ENCODE data around the gene FNDC3A.
"Not testable (repeated sequence)": the region's sequence is repeated elsewhere in the genome, so short reads cannot be mapped to it uniquely, and the experiment has no call there.

Gene FNDC3A

DNA sequence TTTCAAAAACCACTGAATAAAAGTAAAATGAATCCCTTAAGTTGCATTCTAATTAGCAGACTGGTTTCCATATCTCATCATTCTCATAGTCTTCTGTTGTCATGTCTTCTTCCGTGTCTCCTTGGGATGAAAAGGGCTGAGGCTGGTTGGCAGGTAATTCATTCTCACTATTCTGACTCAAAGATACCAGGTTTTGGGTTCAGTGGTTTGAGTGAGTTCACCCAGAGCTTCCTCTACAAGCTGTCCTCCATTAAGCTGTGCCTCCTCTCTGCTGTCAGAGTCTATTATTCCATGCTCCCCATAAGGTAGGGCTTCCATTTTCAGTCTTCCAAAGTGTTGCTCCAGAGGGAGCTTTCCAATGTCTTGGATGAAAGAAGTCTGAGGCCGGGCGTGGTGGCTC is 68.3 kb downstream of the FNDC3A start:
- no peak for DNase-seq

DNA sequence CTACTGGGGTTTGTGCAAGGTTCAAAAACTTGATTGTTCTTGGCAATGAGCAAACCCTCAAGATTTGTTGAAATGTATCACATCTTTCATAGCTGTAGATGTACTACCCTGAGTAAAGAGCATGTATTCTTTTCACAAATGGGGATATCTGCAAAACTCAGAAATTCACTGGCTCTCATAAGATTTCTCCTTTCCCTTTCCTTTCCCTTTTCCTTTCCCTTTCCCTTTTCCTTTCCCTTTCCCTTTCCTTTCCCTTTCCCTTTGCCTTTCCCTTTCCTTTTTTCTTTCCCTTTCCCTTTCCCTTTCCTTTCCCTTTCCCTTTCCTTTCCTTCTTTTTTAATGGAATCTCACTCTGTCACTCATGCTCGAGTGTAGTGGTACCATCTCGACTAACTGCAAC is 69.1 kb downstream of the FNDC3A start:
- DNase-seq, result no peak

DNA sequence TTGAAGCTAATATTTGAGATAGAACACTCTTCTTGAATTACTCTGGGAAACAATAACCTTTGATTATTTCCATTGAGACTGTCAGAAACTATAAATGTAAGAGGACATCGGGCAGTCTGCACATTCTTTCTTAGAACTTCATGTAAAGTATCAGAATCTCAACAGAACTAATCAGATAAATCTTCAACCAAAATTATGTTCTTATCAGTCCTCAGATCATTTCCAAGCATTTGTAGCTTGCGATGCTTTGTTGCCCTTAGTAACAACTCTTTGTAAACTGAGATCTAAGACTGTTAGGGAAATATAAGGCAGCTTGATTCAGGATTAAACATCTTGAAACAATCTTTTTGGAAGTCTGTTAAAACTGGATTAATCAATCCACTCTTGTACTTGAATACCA is 70.3 kb downstream of the FNDC3A start:
- DNase-seq, result no peak

DNA sequence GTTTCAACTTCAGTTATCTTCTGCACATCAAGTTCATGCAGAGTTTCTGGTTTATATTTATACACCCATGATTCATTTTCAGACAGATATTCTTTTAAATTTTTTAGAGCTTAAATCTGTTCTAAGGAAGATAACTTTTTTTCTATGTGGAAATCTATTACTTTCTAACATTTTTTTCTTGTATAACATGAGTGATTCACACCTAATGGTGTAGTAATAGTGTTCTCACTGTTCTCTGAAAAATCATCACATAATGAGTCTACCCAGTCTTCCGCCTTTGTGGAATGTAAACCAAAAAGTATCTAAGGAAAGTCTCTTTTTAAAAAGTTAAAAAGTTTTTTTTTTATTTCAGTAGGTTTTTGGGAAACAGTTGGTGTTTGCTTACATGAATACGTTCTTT is 70.8 kb downstream of the FNDC3A start:
- DNase-seq, result no peak

DNA sequence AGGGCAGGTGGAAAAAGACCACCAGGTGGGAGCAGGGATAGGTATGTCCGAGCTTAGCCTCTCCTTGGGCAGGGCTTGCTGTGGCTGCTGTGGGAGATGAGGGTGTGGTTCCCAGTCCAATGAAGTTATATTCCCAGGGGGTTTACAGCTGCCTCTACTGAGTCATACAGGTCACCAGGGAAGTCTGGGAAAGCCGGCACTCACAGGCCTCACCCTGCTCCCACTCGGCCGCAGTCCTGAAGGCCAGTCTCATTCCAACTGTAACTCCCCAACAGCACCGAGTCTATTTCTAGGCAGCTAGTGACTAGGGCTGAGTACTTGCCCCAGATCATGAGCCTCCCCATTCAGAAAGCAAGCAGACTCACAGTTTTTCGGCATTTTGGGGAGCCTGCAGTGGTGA is 77.1 kb downstream of the FNDC3A start:
- DNase-seq, result no peak

DNA sequence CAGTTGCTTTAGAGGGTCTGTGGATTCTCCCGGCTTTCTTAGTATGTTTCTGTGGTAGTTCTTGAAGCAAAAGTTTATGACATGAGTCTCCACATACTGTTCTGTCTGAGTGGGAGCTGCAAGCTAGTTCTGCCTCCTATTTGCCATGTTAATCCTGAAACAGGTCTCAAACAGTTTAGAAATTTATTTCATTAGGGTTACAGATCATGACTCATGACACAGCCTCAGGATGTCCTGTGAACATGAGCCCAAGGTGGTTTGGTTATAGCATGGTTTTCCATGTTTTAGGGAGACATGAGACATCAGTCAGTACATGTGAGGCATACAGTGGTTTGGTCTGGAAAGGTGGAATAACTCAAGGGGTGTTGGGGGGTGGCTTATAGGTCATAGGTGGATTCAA is 77.5 kb downstream of the FNDC3A start:
- no peak for DNase-seq

DNA sequence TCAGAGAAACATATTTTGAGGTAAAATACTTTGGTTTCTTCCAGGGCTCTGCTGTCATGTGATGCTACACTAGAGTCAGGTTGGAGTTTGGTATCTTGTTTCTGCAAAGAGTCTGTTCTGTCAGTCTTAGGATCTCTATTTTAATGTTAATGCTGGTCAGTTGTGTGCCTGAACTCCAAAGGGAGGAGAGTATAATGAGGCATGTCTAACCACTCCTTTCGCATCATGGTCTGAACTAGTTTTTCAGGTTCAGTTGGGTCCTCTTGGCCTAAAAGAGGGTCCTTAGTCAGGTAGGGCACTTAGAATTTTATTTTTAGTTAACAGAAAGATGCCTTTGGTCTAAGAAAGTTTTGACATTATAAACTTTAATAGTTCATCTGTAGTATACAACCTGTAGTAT is 78.2 kb downstream of the FNDC3A start:
- no peak for DNase-seq

DNA sequence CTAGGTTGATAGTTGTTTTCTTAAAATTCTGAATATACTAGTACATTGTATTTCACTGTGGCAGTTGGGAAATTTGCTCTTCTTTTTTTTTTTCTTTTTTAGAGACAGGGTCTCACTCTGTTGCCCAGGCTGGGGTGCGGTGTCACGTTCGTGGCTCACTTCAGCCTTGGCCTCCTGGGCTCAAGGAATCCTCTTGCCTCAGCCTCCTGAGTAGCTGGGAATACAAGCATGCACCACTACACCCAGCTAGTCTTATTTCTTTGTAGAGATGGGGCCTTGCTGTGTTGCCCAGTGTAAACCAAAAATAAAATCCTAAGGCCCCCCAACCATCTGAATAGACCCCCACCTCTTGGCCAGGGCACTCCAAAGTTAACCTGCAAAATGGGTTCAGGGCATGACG is 79.3 kb downstream of the FNDC3A start:
- DNase-seq, result no peak

DNA sequence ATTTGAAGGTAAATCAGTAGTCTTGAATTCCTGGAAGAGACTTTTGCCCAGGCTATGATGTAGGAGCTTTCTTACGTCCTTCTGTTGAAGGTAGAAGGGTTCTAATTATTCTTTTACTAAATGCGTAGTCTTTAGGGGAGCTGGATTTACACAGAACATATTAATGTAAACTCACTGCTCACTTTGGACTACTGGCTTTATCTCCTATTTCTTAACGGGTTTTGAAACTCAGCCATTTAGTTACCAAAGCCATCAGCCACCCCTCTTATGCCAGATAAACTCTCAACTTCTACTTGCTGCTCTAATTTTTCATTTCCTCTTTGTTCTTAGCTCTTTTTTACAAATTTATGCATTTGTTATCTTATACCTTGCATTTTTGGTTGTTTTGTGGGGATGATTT is 81.5 kb downstream of the FNDC3A start:
- DNase-seq, result no peak

DNA sequence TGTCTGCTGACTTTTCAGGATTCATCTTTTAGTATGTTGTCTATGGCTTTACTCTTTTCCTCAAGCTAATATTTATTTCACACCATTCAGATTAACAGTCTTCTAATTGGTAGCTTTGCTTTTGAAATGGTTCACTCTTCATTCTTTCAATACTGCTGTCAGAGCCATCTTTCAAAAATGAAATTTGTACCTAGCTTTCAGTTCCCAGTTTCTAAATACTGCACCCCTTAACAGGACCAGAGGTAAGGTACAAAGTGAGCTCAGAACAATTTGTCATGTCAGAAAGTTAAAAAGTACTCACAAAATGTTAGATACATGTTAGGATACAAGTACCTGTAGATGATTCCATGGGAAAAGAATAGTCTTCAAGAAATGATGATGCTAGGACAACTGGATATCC is 83.0 kb downstream of the FNDC3A start:
- no peak for DNase-seq

DNA sequence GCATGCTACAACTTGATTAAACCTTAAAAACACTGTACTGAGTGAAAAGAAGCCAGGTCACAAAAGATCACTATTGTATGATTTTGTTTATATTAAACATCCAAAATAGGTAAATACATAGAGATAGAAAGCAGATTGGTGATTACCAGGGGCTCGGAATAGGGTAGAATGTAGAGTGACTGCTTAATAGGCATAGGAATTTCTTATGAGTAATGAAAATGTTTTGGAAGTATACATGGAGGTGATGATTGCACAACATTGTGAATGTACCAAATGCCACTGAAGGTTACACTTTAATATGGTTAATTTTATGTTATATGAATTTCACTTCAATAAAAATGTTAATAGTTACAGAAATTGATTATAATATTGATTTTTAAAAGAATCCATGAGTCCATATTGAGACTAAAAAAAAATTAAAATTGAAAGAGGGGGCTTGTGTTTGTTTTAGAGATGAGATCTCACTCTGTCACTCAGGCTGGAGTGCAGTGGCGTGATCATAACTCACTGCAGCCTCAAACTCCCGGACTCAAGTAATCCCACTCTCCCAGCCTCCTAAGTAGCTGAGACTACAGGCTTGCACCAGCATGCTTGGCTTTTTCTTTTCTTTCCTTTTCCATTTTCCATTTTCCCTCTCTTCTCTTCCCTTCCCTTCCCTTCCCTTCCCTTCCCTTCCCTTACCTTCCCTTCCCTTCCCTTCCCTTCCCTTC is 85.1 kb downstream of the FNDC3A start:
- no peak for DNase-seq

DNA sequence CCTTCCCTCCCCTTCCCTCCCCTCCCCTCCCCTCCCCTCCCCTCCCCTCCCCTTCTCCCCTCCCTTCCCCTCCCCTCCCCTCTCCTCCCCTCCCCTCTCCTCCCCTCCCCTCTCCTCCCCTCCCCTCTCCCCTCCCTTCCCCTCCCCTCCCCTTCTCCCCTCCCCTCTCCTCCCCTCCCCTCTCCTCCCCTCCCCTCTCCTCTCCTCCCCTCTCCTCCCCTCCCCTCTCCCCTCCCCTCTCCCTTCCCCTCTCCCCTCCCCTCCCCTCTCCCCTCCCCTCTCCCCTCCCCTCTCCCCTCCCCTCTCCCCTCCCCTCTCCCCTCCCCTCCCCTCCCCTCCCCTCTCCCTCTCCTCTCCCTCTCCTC is 85.7 kb downstream of the FNDC3A start:
- not testable (repeated sequence) for DNase-seq

DNA sequence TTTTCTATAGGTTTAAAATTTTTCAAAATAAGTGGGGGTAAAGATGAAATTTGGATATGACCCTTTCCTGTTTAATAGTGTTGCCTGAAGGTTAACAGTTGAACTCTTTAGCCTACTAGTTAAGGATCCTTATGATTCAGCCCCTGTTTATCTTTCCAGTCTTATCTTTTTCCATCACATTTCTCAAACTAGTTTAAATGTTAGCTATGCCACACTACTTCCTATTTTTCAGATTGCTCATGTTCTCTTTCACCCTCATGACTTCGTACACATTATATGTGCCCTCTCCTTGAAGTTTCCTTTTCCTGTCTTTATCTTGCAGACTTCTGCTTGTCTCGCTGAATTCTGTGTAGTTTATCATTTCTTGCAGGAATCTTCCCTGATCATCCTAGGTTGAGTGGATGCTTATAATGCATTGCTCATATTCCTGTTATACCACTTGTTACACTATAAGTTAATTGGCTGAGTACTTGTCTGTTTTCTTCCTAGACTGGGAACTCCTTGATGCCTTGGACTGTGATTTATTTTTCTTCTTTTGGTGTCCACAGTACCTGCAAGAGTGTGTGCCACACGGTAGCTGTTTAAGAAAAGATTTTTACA is 86.7 kb downstream of the FNDC3A start:
- DNase-seq, result no peak

DNA sequence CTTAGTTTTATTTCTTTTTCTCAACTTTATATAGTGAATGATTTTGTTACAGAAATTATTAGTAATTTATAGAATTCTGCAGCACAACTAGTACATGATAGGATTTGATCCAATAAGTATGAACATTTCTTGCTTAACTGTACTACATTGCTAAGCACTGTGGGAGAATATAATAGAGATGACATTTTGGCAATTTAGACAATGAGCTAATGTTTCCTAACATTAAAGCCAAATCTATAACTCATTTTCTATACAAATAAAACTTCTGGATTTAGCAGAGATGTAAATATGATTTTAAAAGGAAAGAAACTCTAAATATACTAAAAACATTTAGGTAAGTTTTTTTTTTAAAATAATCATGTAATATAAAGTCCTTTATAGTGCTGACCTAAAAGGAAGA is 87.3 kb downstream of the FNDC3A start:
- no peak for DNase-seq

DNA sequence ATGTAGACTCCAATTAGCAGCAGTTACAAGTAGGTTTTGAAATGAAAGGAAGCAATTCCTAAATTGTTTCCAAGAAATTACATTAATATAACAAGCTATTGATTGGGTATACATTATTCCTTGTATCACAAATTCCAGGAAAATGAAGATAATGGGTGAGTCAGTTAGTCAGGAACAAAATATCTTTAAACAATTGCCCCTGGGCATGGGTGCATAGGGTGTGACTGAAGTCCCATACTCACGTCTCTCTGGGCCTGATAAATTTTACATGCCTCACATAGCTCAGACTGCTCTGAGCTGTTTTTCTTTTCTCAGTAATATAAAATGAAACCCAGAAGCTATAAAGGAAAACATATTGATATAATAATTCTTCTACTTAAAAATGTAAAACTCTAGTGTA is 87.8 kb downstream of the FNDC3A start:
- no peak for DNase-seq

DNA sequence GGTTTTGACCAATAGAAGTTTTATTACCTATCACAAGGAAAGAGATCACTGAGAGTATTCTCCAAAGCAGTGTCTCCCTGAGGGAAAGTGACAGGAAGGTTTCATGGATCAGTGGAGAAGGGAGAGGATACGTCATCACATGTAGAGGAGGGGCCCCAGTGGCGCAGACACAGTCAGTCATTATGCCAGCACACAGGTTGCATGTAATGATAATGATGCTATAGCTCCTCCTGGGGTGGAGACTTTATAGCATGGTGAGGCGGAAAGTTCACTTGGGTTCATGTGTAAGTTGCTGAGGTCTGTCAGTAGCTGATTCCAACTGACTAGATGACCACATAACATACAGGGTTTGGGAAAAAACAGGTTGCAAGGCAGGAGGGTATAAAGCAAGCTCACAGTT is 88.8 kb downstream of the FNDC3A start:
- DNase-seq, result no peak

DNA sequence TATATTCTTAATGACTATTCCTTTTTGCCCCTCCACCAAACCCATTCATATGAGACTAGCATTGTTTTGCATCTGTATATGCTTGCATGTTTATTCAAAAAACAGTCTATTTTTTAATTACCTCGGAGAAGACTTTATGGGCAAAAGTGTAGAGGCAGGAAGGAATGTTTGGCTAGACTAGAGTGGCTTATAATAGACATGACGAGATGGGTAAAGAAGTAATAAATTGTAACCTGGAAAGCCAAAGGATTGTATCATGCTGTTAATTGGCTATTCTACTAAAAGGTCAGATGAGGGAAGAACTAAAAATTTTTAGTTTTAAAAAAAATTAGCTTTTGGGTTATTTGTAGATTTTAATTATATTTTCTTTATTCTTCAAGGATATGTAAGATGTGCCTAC is 91.1 kb downstream of the FNDC3A start:
- DNase-seq, result no peak

DNA sequence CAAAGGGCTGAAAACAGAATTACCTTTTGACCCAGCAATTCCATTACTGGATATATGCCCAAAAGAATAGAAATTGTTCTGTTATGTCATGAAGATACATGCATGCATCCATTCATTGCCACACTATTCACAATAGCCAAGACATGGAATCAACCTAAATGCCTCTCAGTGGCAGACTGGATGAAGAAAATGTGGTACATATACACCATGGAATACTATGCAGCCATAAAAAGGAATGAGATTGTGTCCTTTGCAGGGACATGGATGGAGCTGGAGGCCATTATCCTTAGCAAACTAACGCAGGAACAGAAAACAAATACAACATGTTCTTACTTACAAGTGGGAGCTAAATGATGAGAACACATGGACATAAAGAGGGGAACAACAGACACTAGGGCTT is 92.8 kb downstream of the FNDC3A start:
- DNase-seq, result not testable (repeated sequence)

DNA sequence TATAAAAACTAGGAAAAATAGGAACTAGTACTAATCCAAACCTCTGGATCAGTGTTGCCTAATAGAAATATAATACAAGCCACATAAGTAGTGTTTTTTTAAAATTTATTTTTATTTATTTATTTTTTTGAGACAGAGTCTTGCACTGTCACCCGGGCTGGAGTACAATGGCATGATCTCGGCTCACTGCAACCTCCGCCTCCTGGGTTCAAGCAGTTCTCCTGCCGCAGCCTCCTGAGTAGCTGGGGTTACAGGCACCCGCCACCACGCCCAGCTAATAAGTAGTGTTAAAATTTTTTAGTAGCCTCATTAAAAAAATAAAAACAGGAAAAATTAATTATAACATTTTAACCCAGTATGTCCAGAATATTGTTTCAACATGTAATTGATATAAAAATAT is 94.3 kb downstream of the FNDC3A start:
- DNase-seq, result not testable (repeated sequence)

DNA sequence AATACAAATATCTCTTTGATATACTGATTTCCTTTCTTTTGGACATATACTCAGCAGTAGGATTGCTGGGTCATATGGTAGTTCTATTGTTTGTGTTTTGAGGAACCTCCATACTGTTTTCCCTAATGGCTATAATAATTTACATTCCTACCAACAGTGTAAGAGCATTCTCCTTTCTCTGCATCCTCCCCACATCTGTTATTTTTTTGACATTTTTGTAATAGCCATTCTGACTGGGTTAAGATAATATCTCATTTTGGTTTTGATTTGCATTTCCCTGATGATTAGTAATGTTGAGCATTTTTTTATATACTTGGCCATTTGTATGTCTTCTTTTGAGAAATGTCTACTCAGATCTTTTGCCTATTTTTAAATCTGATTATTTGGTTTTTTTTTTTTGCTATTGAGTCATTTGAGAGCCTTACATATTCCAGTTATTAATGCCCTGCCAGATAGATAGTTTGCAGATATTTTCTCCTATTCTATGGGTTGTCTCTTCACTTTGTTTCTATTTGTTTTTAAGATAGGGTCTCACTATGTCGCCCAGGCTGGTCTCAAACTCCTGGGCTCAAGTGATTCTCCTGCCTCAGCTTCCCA is 95.7 kb downstream of the FNDC3A start:
- DNase-seq, result no peak

DNA sequence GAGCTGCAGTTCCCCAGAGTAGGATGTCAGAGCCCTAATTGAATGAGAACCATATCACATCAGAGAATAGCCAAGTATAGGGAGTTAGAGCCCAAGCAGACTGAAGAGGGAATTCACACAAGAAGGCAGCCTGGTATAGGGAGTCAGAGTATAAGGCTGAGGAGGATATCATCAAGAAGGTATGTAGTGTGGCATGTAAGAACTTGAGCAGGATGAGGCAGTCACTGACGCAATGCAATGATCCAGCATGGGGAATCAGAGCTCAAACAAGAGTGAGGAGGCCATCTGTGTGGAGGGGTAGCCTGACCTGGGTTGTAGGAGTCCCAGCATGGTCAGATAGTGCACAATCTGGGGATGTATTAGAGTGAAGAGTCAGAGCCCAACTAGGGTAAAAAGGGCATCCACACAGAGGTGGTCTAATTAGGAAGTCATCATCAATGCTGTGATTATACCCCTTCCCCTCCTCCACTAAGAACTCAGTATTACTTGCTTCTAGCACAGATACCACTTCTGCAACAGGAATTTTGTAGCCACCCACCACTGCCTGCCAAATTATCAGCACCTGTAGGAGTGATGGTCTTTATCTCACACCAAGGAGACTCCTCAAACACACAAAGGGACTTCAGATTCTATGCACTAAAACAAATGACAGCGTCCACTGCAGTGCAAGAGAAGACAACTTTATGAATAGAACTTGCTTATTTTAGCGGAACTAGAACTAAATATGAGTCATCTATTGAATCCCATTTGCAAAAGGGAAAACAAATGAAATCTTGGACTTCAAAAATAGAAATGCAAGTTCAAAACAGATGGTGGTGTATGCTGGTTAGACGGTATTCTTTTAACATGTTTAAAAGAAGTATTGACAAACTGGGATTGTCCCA is 107.2 kb downstream of the FNDC3A start:
- DNase-seq, result no peak

DNA sequence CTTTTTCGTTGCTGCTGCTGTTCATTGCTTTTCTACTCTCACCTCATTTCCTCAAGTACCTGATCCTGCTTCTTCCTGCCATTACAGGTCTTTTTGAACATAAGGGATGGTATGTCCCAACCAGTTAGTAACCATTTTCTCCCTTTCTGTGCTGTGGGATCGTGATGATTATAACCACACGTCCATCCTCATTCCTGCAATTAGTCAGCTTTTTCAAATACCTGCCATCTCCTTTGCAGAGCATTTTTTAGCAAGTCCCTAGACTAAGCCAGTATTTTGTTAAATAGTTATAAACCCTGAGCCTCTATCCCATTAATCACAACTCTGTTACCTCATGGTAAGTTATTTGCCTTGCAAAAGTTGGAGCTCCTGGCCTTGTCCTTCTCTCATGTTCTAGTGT is 109.2 kb downstream of the FNDC3A start:
- DNase-seq, result no peak

DNA sequence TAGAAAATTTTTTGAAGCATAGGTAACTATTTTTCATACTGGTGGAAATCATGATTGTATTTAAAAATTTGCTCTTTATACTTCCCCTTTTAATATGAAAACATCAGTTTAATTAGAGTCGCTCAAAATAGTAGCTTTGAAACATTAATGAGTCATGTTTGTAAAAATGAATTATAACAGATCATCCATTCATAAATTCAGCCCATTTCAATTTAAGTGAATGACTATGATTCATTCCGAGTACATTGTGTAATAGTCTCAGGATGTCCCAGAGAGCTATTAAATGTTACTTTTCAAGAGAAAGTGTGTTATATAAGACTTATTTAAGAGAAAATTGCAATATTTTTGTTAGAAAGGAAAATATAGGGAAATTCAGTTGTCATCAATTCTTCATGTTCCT is 111.0 kb downstream of the FNDC3A start:
- no peak for DNase-seq

DNA sequence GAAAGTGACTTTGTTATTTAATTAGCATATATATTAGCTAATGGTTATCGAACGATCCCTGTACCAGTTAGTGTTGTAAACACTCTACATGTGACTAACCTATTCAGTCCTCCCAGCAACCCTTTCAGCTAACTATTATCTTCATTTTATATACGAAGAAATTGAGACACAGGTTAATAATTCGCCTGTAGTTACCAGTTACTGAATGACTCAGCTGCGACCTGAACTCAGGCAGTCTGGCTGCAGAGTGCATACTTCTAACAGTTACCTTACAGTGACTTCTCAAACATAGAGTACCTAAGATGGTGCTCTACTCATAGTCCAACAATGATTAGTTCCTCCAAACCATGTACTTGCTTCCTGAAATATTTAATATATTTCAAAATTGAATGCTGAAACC is 117.7 kb downstream of the FNDC3A start:
- DNase-seq, result no peak
